Activated naive CD4-positive, alpha-beta T cell treated with anti-CD3 and anti-CD28 coated beads, Interleukin-2, amount 50 U/mL, for 72 hours (primary cell): ENCODE results near the gene RNASE8. TPM values are rescaled to one million over a fixed set of nuclear protein-coding genes. Genes with fewer than 3 reads are reported as not detected.
A peak's percentile ranks its signal among the peaks of the same experiment; 100 is the strongest.

ENCODE experiments used
- ATAC-seq, 2 donors: fragments of 150-1000 bp; cut with Tn5 transposase; 2 replicates each; pipeline ENCODE4 v1.10.0; 2021; ENCODE audit warnings: mild to moderate bottlenecking in 2 of 2, moderate library complexity in 2 of 2
- DNase-seq, 2 donors: peaks; one replicate each; pipeline ENCODE4 v3.0.0; 2021 to 2022; ENCODE audit warnings: low spot score in 2 of 2
- H3K27ac Mint-ChIP-seq, 2 donors: one replicate each; pipeline ENCODE4 v1.8.0; 2022; ENCODE audit warnings: mild to moderate bottlenecking in 2 of 2, mixed read lengths in 2 of 2
- H3K36me3 Mint-ChIP-seq, 2 donors: one replicate each; pipeline ENCODE4 v1.8.0; 2022; ENCODE audit warnings: mixed read lengths in 2 of 2
- H3K9me3 Mint-ChIP-seq, 2 donors: one replicate each; pipeline ENCODE4 v1.8.0; 2022; ENCODE audit warnings: mixed read lengths in 2 of 2
- total RNA-seq, 2 donors: library from RNA; stranded (reverse); gene quantifications; one replicate each; pipeline ENCODE4 v1.2.3, GENCODE V29; 2022

The RNASE8 gene
- total RNA-seq, 2 donors from 2014 or later = not detected

DNA sequence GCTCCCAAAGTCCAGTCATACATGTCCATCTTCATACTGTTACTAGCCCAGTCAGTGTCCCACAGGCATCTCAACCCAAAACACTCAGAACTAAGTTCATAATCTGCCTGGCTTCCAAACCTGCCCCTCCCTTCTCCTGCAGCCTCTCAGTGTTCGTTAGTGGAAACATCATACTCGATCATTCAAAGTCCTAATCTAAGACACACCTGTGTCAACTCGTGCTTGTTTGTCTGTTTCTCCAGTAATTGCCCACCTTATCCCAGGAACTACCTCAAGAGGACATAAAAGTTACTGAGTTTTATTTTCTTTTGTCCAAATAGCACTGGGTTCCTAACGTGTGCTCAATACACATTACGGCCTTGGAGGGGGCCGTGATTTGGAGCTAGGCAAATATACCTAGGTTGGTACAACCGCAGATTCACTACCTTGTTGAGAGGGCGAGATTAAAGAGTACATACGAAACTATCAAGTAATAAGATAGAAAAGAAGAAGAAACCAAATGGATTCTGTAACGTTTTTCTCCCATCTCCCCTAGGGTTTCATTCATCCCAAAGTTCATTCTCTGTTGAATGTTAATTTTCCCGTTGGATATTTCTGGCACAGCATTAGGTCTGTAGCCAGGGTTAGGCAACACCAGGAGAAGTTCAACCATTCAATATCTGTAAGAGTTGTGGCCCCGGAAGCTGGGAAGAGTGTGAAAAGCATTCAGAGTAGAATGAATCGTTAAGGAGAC, 3.2 kb downstream of the RNASE8 start:
- H3K9me3 Mint-ChIP-seq = no peaks in the 10 kb centered on the region
- ATAC-seq = no peak

DNA sequence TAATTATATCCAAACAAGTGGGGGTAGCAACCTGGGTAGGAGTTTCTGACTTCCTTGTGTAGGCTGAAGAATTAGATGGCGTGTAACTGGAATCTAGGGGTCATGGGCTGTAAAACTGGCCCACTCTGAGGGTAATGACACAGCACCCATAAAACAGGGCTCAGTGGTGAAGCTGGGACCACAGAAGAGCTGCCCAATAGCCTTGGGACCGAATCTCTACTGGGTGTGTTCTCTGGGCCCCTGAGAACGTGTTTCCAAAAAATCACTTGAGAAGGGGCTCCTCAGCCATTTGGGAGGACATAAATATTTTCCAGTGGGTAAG, 3.7 kb downstream of the RNASE8 start:
- Mint-ChIP-seq H3K27ac (no peak overlapping the region), H3K36me3 (no peaks in the 10 kb centered on the region), H3K9me3 (no peaks in the 10 kb centered on the region)
- DNase-seq (no peak), ATAC-seq (no peak)

More for the DNA sequence above, 3.2 kb downstream of the RNASE8 start:
- DNase-seq = no peak
- H3K36me3 Mint-ChIP-seq = no peaks in the 10 kb centered on the region
- H3K27ac Mint-ChIP-seq = no peak overlapping the region

DNA sequence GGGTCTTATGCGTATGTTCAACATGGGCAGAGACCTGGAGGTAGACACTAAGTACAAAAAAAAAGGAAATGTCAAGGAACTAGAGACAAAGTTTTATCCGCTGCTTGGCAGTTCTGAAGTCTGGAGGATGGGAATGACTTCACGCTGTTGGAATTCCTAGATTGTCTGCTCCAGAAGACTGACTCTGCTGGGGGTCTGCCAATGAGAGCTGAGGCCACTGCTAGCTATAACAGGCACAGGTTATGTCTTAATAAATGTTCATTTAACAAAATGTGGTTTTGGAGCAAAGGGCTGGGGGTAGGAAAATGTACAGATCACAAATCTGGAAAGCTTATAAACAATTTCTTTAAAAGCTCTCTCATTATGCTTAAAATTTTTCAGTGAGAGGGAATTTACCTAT, 5.9 kb downstream of the RNASE8 start:
- Mint-ChIP-seq H3K36me3 (no peaks in the 10 kb centered on the region), H3K9me3 (no peaks in the 10 kb centered on the region), H3K27ac (no peak overlapping the region)
- no peak for ATAC-seq
- no peak for DNase-seq

DNA sequence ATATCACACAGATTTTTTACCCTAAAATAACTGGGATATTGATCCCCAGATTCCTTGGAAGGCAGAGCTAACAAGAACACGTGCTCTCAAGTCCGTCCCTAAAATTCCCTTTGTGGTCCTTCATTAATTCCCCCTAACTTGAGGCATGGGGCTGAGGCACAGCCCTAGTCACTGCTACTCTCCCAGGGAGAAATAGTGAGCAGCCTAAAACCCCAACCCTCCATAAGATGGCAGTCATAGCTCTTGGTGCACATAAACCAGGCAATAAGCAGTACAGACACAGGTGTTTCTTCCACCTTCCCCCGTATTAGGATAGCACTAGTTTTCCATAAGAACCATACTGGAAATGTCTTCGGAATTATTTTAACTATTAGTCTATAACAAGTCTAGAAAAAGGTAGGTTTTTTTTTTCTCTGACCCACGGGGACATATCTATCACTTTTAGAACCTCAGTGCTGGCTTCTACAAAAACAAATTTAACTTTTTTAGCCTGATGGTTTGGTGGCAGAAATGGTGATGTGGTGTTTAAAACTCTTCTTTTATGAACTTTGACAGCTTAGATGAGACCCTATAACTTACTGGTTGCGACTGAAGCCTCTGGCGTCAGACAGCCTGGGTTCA, 9.4 kb downstream of the RNASE8 start:
- no peak for ATAC-seq
- H3K9me3 Mint-ChIP-seq = no peaks in the 10 kb centered on the region
- DNase-seq = no peak
- H3K27ac Mint-ChIP-seq = no peak overlapping the region
- no peaks in the 10 kb centered on the region for H3K36me3 Mint-ChIP-seq

DNA sequence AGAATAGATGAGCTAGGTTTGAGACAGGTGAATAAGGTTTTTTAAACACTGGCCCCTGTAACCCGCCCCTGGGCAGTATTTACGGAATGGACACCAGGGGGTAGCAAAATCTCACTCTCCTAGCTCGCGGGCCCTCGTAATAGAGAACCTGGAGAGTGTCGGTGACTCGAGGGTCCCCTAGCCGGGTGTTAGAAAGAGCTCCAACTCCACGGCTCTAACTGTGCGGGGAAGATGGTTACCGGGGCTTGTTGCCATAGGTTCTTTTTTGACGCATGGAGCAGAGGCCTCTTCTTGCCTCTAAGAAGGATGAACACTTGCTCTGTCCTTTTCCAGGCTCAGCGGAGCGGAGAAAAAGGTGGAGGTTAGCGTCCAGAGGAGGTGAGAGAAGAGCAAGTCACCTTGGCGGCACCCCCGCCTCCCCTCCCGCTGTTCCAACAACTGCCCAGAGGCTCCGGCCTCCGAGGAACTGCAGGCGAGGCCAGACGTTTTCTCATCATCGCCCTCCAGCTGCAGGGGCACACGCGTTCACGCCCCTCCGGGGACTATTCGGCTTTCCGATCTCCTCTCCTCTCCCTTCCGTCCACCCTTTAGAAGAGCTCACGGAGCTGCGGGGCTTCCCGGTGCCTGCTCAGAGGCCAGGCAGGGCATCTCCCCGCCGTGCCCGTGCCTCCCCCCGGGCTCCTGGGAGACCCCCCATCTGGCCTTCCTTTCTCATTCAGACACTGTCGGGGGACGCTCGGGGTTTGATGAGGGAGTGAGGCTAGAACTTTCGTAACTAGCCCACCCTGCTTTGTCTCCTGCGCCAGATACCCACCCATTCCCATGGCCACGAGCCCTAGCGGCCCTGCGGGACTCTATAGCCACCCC, 11.1 kb downstream of the RNASE8 start:
- ATAC-seq = peak; percentile 33 to 69
- no peak overlapping the region for H3K27ac Mint-ChIP-seq
- no peaks in the 10 kb centered on the region for H3K9me3 Mint-ChIP-seq
- peak in 1 of 2 donors; percentile 47 for DNase-seq
- no peaks in the 10 kb centered on the region for H3K36me3 Mint-ChIP-seq

DNA sequence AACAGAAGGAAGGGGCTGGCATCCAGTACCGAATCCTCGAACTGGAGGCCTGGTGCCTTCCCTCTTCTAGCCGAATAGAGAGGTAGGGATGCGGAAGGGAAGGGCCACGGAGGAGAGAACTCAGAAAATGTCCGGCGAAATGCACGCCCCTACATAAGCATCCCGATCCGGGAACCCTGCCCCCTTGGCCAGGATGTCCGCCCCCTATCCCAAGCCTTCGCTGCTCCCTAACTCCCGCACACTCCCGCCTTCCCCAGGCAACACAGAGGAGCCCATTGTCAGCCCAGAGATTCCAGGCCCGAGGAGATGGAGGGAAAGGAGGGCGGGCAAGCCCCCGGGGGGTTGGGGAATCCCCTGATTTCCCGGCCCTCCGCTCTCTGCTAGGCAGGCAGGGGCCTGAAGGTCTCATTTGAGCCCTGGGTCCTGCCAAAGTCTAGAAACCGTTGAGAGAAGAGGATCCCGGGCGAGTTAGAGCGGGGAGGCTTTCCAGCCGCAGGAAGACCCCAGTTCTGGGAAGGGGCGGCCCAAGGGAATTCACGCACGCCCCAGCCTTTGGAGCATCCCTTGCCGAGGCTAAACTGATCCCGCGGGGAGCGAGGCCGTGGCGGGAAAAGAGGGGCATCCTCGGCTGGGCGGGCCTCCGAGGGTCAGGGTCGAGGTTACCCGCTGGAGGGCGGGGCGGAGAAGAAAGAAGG, 11.9 kb downstream of the RNASE8 start:
- DNase-seq (no peak), ATAC-seq (no peak)
- no peak overlapping the region for H3K27ac Mint-ChIP-seq
- no peaks in the 10 kb centered on the region for H3K9me3 Mint-ChIP-seq
- no peaks in the 10 kb centered on the region for H3K36me3 Mint-ChIP-seq

DNA sequence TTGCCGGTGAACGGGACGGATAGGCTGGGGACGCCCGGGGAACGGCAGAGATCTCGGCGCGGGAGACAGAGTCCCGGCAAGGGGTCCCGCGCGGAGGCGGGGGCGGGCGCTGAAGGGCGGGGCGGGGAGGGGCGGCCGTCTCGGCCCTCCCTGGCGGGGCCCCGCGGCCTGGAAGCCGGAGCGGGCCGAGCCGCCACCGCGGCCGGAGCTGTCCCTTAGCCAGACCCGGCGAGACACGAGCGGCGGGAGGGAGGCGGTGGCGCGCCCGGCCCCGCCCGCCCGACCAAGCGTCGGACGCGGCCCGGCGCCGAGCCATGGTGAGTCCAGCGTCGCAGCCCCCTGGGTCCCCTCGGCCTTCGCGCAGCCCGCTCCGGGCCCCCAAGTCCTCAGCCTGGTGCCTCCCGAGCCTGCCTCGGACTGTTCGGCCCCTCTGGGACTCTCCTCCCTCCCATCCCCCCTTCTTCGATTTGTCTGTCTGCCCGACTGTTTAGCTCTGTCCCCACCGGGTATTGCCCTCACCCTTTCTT, 12.5 kb downstream of the RNASE8 start, which contains the start of gene ARHGEF40:
Gene ARHGEF40 (plus strand): TSS at position 222 of the 527 bp plus-strand sequence. CDS start 93 bp downstream, at position 315.
- DNase-seq (no peak), ATAC-seq (peak in 1 of 2 donors; percentile 12)
- H3K27ac Mint-ChIP-seq = peak within 1 kb of the TSS in 1 of 2 donors; percentile 31
- H3K36me3 Mint-ChIP-seq = no peaks in the 10 kb centered on the region
- no peaks in the 10 kb centered on the region for H3K9me3 Mint-ChIP-seq

DNA sequence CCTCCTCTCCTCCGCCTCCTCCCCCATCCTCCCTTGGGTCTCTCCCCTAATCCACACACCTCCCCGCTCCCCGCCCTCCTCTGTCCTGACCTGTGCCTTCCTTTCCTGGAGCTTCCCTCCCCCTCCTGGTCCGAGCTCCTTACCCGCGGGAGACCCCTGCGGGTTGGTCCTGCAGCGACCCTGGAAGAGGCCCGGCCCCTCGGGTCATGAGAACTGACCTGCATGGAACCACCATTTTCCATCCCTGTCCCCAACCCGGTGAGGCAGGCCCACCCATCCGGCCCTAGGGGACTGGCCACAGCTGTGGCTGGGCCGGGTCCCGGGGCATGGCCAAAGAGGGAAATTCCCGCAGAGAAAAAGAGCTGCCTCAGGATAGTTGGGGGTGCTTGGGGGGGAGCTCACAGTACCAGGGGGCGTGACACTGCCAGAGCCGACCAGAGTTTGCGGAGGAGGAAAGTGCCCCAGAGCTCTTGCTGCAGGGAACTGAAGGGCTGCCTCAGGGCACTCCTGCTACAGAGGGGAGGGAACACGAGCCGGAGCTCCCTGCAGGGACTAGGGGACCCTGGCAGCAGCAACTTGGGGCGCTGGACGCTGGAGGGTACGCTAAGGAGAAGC, 13.1 kb downstream of the RNASE8 start:
- H3K9me3 Mint-ChIP-seq = no peaks in the 10 kb centered on the region
- H3K27ac Mint-ChIP-seq = peak overlapping the region in 1 of 2 donors; percentile 31
- ATAC-seq (peak; percentile 6 to 31), DNase-seq (no peak)
- H3K36me3 Mint-ChIP-seq = no peaks in the 10 kb centered on the region

DNA sequence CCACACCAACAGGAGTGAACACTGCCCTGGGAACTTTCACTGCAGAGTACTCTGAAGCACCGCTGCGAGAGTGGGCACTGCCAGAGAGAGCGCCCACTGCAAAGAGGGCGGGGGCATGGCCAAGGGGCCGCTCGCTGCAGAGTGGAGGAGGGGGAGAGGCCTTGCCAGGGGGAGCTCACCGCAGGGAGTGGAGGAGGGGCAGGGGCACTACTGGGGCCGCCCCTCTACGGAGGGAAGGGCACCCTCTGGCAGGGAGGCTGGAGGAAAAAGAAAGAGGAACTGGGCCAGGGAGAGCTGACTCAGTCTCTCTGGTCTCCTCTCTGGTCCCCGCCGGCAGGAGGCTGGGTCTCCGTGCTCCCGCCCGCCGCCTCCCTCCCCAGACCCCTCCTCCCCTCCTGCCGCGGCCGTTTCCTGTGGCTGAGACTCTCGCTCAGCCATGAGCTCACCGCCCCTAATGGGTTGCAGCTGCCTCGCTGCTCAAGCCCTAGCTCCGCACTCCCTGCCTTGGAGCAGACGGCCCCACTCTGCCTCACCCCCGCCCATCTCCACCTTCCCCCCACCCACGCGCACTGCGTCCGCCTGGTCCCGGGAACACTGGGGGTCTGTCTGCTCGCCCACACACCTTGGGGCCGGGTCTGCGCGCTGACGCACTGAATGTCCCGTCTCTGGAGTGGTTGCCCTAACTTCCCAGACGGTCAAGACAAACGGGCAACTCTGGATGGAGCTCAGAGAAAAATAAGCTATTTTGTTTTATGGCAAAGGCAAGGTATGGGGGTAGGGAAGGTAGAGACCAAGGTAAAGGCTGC, 13.8 kb downstream of the RNASE8 start:
- ATAC-seq = peak; percentile 59 to 88
- H3K27ac Mint-ChIP-seq = no peak overlapping the region
- peak in 1 of 2 donors; percentile 68 for DNase-seq
- no peaks in the 10 kb centered on the region for H3K36me3 Mint-ChIP-seq
- no peaks in the 10 kb centered on the region for H3K9me3 Mint-ChIP-seq

DNA sequence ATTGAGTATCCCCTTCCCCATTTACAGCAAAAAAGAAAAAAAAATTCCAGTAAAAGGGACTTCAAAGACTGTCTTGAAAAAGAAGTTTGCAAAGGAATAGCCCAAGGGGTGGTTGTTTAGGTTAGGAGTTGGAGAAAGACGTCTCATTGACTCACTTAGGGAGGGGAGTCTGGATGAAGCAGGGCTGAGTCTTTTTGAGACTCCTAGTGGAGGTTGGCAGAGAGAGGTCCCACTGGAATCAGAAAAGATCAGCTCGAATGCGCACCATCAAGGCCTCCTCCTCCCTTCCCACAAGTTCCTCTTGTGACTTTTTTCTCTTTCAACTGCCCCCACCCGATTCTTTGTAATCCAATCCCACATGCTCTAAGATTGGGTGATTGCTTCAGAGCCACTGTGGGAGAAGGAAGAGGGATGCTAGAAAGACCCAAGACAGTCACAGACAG, 14.4 kb downstream of the RNASE8 start:
- Mint-ChIP-seq H3K27ac (no peak overlapping the region), H3K9me3 (no peaks in the 10 kb centered on the region), H3K36me3 (no peaks in the 10 kb centered on the region)
- DNase-seq (no peak), ATAC-seq (no peak)

DNA sequence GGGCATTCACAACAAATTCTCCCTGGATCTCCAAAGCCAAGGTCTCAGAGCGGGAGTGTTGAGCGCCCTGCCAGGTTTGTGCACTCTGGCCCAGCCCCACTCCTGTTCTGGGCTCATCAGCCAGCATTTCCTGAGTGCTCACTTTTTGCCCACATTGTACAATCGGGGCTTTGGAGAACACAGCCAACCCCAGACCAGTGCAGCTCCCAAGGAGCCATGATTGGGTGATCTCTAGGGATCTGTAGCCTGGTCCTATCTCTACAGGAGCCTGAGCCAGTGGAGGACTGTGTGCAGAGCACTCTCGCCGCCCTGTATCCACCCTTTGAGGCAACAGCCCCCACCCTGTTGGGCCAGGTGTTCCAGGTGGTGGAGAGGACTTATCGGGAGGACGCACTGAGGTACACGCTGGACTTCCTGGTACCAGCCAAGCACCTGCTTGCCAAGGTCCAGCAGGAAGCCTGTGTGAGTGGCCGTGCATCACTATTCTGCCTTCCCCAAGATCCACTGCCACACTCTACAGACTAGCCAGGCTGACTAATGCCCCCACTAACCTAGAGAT, 15.2 kb downstream of the RNASE8 start:
- DNase-seq (no peak), ATAC-seq (no peak)
- no peaks in the 10 kb centered on the region for H3K9me3 Mint-ChIP-seq
- H3K27ac Mint-ChIP-seq = no peak overlapping the region
- no peaks in the 10 kb centered on the region for H3K36me3 Mint-ChIP-seq

DNA sequence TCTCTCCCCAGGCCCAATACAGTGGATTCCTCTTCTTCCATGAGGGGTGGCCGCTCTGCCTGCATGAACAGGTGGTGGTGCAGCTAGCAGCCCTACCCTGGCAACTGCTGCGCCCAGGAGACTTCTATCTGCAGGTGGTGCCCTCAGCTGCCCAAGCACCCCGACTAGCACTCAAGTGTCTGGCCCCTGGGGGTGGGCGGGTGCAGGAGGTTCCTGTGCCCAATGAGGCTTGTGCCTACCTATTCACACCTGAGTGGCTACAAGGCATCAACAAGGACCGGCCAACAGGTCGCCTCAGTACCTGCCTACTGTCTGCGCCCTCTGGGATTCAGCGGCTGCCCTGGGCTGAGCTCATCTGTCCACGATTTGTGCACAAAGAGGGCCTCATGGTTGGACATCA, 16.3 kb downstream of the RNASE8 start:
- no peak for ATAC-seq
- no peak for DNase-seq
- Mint-ChIP-seq H3K36me3 (no peaks in the 10 kb centered on the region), H3K9me3 (no peaks in the 10 kb centered on the region), H3K27ac (no peak overlapping the region)

DNA sequence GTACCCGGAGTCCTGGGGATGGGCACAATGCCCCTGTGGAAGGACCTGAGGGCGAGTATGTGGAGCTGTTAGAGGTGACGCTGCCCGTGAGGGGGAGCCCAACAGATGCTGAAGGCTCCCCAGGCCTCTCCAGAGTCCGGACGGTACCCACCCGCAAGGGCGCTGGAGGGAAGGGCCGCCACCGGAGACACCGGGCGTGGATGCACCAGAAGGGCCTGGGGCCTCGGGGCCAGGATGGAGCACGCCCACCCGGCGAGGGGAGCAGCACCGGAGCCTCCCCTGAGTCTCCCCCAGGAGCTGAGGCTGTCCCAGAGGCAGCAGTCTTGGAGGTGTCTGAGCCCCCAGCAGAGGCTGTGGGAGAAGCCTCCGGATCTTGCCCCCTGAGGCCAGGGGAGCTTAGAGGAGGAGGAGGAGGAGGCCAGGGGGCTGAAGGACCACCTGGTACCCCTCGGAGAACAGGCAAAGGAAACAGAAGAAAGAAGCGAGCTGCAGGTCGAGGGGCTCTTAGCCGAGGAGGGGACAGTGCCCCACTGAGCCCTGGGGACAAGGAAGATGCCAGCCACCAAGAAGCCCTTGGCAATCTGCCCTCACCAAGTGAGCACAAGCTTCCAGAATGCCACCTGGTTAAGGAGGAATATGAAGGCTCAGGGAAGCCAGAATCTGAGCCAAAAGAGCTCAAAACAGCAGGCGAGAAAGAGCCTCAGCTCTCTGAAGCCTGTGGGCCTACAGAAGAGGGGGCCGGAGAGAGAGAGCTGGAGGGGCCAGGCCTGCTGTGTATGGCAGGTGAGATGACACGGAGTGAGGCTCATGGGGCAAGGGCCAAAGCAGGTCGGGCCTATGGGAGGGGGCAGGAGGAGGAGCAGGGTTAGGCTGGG, 17.0 kb downstream of the RNASE8 start:
- DNase-seq = no peak
- H3K27ac Mint-ChIP-seq = no peak overlapping the region

DNA sequence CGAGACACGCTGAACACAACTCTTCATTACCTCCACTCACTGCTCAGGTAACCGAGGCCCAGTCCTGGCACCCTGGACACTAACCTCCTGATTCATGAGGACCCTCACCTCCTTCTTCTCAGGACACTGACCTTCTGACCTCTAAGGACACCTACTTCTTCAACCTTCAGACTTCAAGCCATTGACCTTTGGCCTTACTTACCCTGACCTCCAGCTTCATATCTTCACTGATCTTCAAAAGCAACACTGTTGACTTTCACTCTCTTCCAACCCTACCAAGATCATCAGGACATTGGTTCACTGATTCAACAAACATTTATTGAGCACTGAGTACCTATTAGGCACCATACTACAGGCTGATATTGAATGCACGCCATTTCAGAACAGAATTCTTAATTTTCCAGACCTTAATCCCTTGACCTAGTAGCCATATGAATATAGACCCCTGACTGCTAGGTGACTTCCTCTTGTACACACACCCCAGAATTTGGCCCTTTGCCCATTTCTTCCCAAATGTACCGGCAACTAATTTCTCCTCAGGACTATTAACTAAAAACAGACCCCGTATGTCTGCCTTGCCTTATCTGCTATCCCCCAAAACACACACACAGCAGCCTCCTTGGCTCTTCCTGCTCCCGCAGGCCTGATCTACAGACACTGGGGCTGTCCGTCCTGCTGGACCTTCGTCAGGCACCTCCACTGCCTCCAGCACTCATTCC, 18.3 kb downstream of the RNASE8 start:
- DNase-seq (no peak), ATAC-seq (no peak)
- no peaks in the 10 kb centered on the region for H3K36me3 Mint-ChIP-seq
- no peaks in the 10 kb centered on the region for H3K9me3 Mint-ChIP-seq
- no peak overlapping the region for H3K27ac Mint-ChIP-seq

More for the DNA sequence above, 17.0 kb downstream of the RNASE8 start:
- ATAC-seq = no peak
- Mint-ChIP-seq H3K9me3 (no peaks in the 10 kb centered on the region), H3K36me3 (no peaks in the 10 kb centered on the region)
